GOT3 (cell line): Measurements from ENCODE around the gene RIPOR3.
A peak's percentile ranks its signal among the peaks of the same experiment; 100 is the strongest.
"Not testable (repeated sequence)": the region's sequence is repeated elsewhere in the genome, so short reads cannot be mapped to it uniquely, and the experiment has no call there.

Source experiments
- DNase-seq: peaks from one replicate; lab custom pipeline; 2025; ENCODE audit warnings: mixed read lengths; lab: John Stamatoyannopoulos, UW

Gene RIPOR3

DNA sequence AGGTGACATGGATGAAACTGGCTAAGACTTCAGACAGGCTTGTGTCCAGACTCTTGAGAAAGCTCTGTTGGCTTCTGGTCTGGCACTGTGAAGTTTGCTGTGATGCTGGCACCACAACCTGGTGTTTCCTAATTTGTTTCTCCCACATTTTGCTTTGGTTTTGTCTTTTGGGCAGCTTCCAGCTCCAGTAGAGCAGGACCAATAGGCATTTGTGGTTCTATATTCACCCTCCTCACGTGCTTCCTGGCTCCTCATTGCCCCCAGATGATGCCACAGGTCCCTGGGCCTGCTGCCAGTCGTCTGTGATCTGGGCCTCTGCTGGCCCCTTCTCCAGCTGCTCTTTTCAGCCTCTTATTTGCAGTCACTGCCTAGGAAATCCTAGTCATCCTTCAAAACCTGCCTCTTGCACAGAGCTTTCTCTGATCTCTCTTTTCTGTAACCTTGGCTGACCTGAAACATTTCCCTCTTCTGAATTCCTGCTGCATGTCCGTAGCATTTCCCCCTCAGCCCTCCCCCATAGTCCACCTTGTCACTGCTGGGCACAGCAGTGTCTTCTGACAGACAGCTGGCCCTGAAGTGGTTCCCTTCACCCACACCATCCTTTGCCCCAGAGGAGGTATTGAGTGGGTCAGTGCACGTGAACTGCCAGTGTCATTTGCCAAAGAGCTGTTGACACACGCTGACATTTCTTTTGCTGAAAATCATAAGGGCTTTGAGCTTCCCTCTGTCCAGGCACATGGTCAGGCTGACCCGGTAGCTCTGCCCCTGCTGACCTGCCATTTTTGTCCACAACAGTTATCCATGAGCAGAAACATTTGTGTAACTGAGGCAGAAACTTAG is 118.2 kb downstream of the RIPOR3 start:
- DNase-seq, result peak; percentile 70

DNA sequence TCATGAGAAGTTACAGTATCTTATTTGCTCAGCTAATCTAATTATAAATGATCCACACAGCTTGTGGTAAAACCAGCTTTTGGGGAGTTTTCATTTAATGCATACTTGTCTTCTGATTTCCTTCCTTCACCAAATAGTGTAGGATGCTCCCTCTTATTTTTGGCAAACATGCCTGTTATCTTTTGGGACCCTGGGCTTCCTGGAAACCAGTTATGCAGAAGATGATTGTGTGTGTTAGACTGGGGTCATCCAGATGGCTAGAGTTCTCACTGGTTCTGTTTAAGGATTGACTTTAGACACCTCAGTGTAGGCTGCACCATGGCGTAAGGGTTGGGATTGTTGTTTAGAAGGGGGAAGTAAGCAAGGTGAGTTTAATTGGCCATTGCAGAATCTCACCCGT is 119.9 kb downstream of the RIPOR3 start:
- DNase-seq, result no peak

DNA sequence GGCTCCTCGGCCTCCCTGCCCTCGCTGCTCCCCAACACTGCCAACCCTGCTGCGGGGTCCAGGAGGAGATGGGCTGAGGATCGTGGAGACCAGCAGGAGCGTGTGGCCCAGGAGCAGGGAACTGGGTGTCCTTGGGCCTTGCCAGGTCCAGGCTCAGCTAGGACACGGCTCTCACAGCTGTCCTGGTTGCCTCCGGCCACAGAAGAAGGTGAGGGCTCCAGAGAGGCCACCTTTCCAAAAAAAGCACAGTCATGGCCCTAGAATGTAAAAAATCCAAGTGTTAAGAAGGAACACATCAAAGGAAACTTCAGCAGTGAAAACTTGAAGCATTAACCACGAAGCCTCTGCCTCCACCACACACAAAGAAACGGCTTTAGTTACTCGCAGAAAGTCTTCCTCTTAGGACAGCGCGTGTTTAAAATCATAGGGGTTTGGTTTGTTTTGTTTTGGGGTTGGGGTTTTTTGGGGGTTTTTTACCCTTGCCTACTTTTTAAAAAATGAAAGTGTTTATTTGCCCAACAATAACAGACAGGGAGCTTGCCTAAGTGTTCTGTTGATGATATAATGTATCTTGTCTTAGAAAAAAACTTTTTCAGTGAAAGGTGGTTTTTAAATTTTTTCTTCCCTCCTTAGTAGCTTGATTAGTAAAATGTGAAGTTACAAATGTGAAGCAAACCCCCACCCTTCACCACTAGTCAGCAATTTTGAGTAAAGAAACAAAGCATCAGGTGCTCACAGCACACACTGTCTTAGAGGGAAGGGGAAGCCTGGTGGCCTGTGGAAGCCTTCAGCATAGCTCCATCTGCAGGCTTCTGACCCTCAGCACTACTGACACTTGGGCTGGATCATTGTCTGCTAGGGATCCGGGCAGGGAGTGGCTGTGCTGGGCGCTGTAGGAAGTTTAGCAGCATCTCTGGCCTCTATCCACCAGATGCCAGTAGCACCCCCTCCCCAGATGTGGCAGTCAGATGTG is 121.2 kb downstream of the RIPOR3 start:
- DNase-seq, result no peak

GRCh38 chr20:50569487-50569863 is 121.9 kb downstream of the RIPOR3 start:
- not testable (repeated sequence) for DNase-seq

DNA sequence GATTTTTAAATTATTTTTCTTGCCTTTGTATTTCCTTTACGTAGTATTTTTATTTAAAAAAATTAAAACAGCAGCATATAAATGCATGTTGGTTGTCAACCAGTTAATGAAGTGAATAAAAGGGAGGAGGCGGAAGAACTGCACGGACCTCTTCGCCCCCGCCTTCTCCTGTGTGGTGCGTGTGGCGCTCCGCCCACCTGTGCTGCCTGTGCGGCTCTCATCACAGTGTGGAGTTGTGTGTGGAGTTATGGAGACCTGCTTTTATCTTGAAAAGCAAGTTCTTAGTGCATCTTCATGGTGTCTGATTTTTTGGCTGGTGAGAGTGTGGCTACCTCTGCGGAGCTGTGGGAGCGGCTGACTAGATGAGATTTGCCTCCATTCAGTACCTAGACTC is 122.8 kb downstream of the RIPOR3 start:
- DNase-seq, result no peak

DNA sequence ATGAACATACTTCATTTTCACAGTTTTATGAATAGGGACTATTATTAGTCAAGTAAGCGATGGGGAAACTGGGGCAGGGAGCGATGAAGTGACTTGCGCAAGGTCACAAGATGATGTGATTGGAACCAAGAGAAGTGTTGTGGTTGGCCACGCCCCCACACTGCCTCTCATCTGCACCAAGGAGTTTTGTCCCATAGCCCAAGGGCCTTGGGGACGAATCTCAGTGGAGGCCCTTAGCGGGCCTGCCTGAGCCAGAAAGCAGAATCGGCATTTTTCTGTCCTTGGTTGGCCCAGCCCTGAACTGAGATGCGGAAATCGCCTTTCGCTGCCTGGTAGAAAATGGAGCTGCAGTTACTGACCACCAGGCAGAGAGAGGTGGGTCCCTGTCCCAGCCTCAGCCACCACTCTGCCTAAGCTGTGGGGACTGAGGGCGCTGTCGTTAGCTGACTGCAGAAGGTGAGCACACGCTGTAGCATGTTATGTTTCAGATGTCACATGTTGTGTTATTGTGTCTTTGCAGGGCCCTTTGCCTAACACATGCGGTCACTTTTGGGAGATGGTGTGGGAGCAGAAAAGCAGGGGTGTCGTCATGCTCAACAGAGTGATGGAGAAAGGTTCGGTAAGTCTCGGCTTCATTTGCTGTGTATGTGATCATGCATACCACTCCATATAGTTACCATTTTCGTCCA is 123.3 kb downstream of the RIPOR3 start:
- DNase-seq, result no peak

GRCh38 chr20:50565871-50566270 is 125.5 kb downstream of the RIPOR3 start:
- no peak for DNase-seq

GRCh38 chr20:50565383-50565782 is 126.0 kb downstream of the RIPOR3 start:
- no peak for DNase-seq

- no peak for DNase-seq
Observed at GRCh38 chr20:50563133-50563944, 128.0 kb downstream of the RIPOR3 start.

GRCh38 chr20:50562262-50562701 is 129.1 kb downstream of the RIPOR3 start:
- no peak for DNase-seq

GRCh38 chr20:50561379-50562078 is 129.8 kb downstream of the RIPOR3 start:
- DNase-seq, result no peak

DNA sequence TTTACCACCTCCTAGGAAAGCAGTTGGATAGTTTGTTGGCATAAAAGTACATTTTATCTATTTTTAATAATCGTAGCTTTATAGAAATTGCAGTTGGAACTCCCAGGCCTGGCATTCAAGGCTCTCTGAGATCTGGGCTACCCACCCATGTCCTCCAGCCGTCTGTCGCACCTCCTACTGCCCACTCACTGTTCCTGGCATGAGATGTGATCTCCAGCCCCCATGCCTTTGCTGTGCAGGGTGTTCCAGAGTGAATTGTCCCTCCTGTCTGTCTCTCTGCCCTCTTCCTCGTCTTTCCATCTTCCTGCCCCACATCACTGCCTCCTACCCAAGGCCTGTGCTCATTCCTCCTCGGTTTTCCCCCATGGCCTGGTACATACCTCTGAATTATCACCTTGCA is 130.5 kb downstream of the RIPOR3 start:
- DNase-seq, result no peak

DNA sequence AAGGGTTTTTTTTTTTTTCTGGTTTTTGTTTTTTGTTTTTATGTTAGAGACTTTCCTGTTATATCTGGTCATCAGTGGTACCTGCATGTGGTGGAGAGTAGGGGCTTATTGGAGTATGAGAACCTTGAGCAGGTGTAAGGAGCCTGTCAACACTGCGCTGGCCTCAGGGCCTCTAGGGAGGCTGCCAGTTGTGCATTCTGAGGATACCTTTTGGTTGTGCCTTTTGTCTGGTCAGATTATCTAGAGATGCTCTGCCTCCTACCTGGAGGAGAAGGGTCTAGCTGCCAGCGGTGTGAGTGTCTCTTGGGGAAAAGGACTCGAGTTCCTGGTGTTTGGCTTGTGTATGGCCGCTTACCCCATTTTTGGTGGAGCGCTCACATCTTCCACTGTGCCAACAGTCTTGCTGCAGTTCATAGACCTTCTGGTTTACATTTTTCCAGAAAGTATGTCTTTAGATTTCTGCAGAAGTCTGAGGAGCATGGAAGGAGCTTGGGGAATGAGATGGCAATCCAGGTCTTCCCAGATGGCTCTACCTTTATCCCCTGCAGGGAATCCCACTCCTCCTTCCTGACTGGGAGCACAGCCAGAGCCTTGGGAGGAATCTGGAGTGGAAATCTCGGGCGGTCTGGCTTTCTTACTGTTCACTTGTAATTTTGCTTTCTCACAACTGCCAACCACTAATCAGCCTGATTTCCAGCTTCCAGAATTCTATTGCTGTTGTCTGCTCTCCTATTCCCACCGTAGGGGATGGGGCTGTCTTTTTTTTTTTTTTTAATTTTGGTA is 131.3 kb downstream of the RIPOR3 start:
- no peak for DNase-seq

- no peak for DNase-seq
Observed at GRCh38 chr20:50559149-50559548, 132.2 kb downstream of the RIPOR3 start.

DNA sequence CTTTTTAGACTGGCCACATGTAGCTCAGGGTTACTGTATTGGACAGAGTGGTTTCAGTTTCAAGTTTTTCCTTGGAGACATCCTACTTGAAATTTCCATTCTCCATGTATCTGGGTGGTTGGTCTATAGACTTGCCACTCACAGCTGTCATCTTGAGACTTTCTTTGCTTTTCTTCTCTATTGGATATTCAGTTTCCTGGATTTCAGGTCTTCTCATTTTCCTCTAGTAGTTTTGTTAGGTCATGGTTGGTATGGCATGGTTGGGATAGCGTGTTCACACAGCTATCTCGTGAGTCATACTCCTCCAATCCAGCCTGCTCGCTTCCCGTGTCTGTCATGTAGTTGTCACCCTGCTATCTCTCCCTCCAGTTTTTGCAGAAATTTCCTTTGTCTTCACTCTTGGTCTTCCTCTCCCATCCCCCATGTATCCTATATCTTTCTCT is 132.8 kb downstream of the RIPOR3 start:
- no peak for DNase-seq

DNA sequence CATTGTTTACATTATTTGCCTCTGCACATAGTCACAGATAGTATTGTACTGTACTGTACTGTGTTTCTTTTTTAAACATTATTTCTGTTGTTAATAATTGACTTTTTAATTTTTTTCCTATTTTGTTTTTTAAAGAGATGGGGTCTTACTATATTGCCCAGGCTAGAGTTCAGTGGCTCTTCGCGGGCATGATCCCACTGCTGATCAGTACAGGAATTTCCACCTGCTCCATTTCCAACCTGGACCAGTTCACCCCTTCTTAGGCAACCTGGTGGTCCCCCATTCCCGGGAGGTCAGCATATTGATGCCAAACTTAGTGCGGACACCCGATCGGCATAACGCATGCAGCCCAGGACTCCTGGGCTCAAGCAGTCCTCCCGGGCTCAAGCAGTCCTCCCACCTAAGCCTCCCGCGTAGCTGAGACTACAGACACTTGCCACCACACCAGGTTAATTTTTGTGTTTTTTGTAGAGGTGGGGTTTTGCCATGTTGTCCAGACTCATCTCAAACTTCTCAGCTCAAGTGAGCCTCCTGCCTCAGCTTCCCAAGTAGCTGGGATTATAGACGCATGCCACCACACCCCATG is 133.7 kb downstream of the RIPOR3 start:
- DNase-seq, result no peak

GRCh38 chr20:50555662-50556061 is 135.7 kb downstream of the RIPOR3 start:
- DNase-seq, result no peak

DNA sequence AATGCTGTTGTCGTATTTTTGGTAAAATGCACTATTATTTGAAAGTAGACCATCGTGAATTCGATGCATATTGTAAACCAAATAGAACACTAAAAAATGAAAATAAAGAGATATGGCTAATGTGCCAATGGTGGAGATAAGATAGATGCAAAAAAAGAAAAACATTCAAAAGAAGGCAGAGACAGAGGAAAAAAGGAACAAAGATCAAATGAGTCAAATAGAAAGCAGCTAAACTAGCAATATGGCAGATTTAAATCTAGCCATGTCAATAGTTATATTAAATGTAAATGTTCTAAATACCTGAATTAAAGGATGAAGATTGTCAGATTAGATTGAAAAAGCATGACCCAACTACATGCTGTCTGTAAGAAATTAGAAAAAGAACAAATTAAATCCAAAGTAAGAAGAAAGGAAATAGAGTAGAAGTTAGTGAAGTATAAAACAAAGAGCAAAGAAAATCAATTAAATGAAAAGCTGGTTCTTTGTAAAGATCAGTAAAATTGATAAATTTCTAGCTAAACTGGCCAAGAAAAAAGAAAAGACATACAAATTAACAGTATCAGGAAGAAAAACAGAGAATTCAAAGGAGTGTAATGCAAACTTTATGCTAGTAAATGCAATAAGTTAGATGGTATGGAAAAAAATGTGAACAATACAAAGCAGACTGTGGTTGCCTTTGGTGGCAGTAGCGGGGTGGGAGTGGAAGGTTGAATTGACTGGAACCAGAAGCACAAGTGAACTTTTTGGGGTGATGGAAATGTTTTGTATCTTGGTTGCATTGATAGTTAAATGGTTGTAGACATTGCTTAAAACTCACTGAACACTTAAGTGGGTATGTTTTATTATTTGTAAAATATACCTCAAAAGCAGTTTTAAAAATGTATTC is 136.4 kb downstream of the RIPOR3 start:
- no peak for DNase-seq
